ENCODE results near the gene ZNF385B. TPM values are rescaled to one million over a fixed set of nuclear protein-coding genes. Genes with fewer than 3 reads are reported as not detected.

The ZNF385B gene
- total RNA-seq, result 1 to 10 TPM; 2.2 to 5.6 (median 3.0) TPM
- polyA plus RNA-seq, result 1 to 10 TPM in 1 of 3 donors, under 1 TPM in 1, not detected in 1; 0.35 to 3.6 TPM

DNA sequence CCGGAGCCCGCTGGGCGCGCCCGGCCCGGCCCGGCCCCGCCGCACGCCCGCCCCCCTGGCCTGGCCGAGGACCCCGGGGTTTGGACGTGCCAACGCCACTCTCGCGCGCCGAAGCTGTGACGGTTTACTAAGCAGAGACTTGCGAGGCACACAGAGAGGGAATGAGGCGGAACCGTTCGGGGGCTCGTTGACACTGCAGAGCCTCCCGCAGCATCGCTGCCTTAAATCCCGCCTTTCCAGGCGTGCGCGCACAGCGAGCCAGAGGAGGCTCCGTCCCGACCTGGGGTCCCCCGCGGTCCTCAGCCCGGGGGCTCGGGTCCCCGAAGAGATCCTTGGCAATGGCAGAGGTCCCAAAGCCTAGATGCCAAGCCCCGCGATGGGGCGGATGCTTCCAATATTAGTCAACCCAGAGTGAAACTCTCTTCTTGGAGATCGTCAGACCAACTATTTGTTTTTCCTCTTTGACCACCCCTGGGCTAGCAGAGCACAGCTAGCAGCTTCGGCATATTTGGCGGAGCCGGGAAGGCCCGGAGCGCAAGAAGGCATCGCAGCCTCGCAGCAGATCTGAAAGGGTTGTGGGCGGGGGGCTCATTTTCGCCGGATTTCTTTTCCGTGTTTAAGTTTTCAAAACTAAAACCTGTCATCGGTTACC, at the start of gene ZNF385B:
TSS of gene ZNF385B (minus strand) at position 197 of the 652 bp plus-strand sequence.
- H3K27ac ChIP-seq, result peak within 1 kb of the TSS; percentile 48 to 80 (median 58)
- peak; percentile 63 for DNase-seq
- WGBS, 2 donors, result 2 to 3% methylated on average over 55 of the region's 55 CpGs

GRCh38 chr2:179910735-179911113, 49.3 kb upstream of the ZNF385B start:
- Histone ChIP-seq H3K4me1 (no peaks in the 10 kb centered on the region), H3K36me3 (no peaks in the 10 kb centered on the region), H3K9me3 (no peaks in the 10 kb centered on the region), H3K27me3 (no peaks in the 10 kb centered on the region), H3K4me3 (no peak overlapping the region), H3K27ac (no peak overlapping the region)
- WGBS, 2 donors, result 86 to 87% methylated on average over 3 of the region's 3 CpGs
- intact Hi-C loops (cut with DNase I), result no loop called here
- DNase-seq, result no peak
- TF ChIP-seq POLR2AphosphoS5 (IDR thresholded peaks at IDR 0.05) (no peak), POLR2A (IDR thresholded peaks at IDR 0.05) (no peak), EP300 (IDR thresholded peaks at IDR 0.05) (no peak)
- TF ChIP-seq, protein P1, sequence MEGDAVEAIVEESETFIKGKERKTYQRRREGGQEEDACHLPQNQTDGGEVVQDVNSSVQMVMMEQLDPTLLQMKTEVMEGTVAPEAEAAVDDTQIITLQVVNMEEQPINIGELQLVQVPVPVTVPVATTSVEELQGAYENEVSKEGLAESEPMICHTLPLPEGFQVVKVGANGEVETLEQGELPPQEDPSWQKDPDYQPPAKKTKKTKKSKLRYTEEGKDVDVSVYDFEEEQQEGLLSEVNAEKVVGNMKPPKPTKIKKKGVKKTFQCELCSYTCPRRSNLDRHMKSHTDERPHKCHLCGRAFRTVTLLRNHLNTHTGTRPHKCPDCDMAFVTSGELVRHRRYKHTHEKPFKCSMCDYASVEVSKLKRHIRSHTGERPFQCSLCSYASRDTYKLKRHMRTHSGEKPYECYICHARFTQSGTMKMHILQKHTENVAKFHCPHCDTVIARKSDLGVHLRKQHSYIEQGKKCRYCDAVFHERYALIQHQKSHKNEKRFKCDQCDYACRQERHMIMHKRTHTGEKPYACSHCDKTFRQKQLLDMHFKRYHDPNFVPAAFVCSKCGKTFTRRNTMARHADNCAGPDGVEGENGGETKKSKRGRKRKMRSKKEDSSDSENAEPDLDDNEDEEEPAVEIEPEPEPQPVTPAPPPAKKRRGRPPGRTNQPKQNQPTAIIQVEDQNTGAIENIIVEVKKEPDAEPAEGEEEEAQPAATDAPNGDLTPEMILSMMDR (IDR thresholded peaks at IDR 0.05), result no peak

More for the DNA sequence above, at the start of gene ZNF385B:
- Histone ChIP-seq H3K4me1 (peaks cover 0 to 17% (median 14%) of the 10 kb centered on the region in 4 donors), H3K4me3 (peak within 1 kb of the TSS; percentile 13 to 56 (median 50)), H3K9me3 (no peaks in the 10 kb centered on the region), H3K36me3 (no peaks in the 10 kb centered on the region), H3K27me3 (peaks cover 0 to 27% (median 0%) of the 10 kb centered on the region in 3 donors)
- no peak for TF ChIP-seq POLR2AphosphoS5 (IDR thresholded peaks at IDR 0.05)
- TF ChIP-seq EP300 (IDR thresholded peaks at IDR 0.05), result no peak
- no peak for TF ChIP-seq POLR2A (IDR thresholded peaks at IDR 0.05)
- TF ChIP-seq, protein P1 (IDR thresholded peaks at IDR 0.05), result no peak
- intact Hi-C loops (cut with DNase I), result no loop called here

- Histone ChIP-seq H3K4me3 (no peak overlapping the region), H3K27ac (no peak overlapping the region), H3K36me3 (no peaks in the 10 kb centered on the region), H3K27me3 (no peaks in the 10 kb centered on the region), H3K9me3 (no peaks in the 10 kb centered on the region), H3K4me1 (no peaks in the 10 kb centered on the region)
- intact Hi-C loops (cut with DNase I), result no loop called here
- no peak for DNase-seq
- TF ChIP-seq POLR2AphosphoS5 (IDR thresholded peaks at IDR 0.05) (no peak), POLR2A (IDR thresholded peaks at IDR 0.05) (no peak), EP300 (IDR thresholded peaks at IDR 0.05) (no peak)
- 77 to 80% methylated on average over 6 of the region's 6 CpGs for WGBS, 2 donors
Observed at GRCh38 chr2:179909845-179910734, 48.7 kb upstream of the ZNF385B start.

DNA sequence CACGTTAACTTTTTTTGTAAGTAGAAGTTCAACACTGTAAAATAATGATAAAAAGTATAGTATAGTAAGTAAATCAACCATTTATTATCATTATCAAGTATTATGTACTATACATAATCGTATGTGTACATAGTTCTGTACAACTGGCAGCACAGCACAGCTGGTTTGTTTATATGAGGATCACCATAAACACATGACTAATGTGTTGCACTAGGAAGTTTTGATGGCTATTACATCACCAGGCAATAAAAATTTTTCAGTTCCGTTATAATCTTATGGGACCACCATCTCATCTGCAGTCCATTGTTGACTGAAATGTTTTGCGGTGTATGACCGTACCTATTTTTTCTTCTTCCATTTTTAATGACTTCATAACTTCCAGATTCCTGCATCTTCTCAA, 39.2 kb upstream of the ZNF385B start:
- intact Hi-C loops (cut with DNase I), result no loop called here
- no peaks in the 10 kb centered on the region for H3K36me3 ChIP-seq
- TF ChIP-seq POLR2A (IDR thresholded peaks at IDR 0.05), result no peak
- TF ChIP-seq POLR2AphosphoS5 (IDR thresholded peaks at IDR 0.05), result no peak
- no peak for TF ChIP-seq EP300 (IDR thresholded peaks at IDR 0.05)
- TF ChIP-seq, protein P1 (IDR thresholded peaks at IDR 0.05), result no peak
- no peak for DNase-seq
- H3K4me3 ChIP-seq, result no peak overlapping the region
- H3K9me3 ChIP-seq, result peaks cover 0 to 4% (median 0%) of the 10 kb centered on the region in 4 donors
- no peaks in the 10 kb centered on the region for H3K4me1 ChIP-seq
- no peaks in the 10 kb centered on the region for H3K27me3 ChIP-seq
- WGBS, 2 donors, result 46 to 65% methylated on average over 5 of the region's 5 CpGs
- no peak overlapping the region for H3K27ac ChIP-seq

DNA sequence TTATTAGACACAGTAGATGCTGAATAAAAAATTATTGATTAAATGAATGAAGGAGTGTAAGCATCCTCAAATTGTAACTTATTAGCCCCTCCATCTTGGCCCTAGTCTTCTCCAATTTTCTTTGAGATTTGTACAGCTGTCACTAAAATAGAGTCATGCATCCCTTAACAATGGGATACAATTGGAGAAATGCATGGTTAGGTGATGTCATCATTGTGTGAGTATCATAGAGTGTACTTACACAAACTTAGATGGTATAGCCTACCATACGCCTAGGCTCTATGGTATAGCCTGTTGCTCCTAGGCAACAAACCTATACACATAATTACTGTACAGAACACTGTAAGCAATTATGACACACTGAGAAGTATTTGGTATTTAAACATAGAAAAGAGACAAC, 38.3 kb upstream of the ZNF385B start:
- intact Hi-C loops (cut with DNase I), result no loop called here
- 92 to 97% methylated on average over 1 of the region's 1 CpG for whole genome bisulfite sequencing, 2 donors

More for the DNA sequence above, 38.3 kb upstream of the ZNF385B start:
- TF ChIP-seq POLR2A (IDR thresholded peaks at IDR 0.05), result no peak
- no peak for TF ChIP-seq POLR2AphosphoS5 (IDR thresholded peaks at IDR 0.05)
- TF ChIP-seq, protein P1 (IDR thresholded peaks at IDR 0.05), result no peak
- no peak for TF ChIP-seq EP300 (IDR thresholded peaks at IDR 0.05)
- Histone ChIP-seq H3K9me3 (peaks cover 0 to 4% (median 0%) of the 10 kb centered on the region in 4 donors), H3K4me3 (no peak overlapping the region), H3K36me3 (no peaks in the 10 kb centered on the region), H3K27me3 (no peaks in the 10 kb centered on the region), H3K4me1 (no peaks in the 10 kb centered on the region), H3K27ac (no peak overlapping the region)
- no peak for DNase-seq
